ENCODE results near the gene EPG5. TPM values are rescaled to one million over a fixed set of nuclear protein-coding genes. Genes with fewer than 3 reads are reported as not detected.

EPG5 gene
- polyA plus RNA-seq, 1 donor from 2014 or later, result 18.0 TPM

DNA sequence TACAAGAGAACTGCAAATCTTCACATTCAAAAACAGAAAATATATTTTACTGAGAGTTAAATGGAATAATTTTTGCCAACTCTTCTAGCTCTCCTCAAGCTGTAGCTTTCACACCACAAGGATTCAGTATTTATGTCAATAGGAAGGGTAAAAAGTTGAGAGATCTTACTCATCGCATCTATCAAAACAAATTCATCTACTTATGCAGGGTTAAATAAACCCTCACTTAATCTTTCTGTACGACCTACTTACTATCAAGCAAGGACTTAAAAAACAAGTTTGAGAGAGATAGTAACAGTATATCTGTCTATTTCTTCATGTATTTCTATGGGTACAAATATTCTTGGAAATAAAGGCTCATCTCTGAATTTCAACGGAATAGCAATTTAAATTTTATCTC is 106.2 kb downstream of the EPG5 start:
- no peak overlapping the region for H2AFZ ChIP-seq (ENCODE audit: low read depth, low read length)
- peaks cover 5% of the 10 kb centered on the region for H3K9me3 ChIP-seq (ENCODE audit: low read length)
- no peak overlapping the region for H3K4me3 ChIP-seq (ENCODE audit: low read length)
- no peak overlapping the region for H3K4me2 ChIP-seq (ENCODE audit: low read length)
- TF ChIP-seq POLR2AphosphoS5 (IDR thresholded peaks at IDR 0.05) (no peak), MXI1 (conservative IDR thresholded peaks at IDR 0.05; ENCODE audit: poor library complexity, severe bottlenecking) (no peak), RAD21 (conservative IDR thresholded peaks at IDR 0.05) (no peak), EP300 (conservative IDR thresholded peaks at IDR 0.05; ENCODE audit: poor library complexity, severe bottlenecking) (no peak), TAF1 (IDR thresholded peaks at IDR 0.05; ENCODE audit: low read depth) (no peak), EZH2 (IDR thresholded peaks at IDR 0.05; ENCODE audit: borderline replicate concordance, insufficient read depth, low read length, poor library complexity, severe bottlenecking) (no peak), SMC3 (conservative IDR thresholded peaks at IDR 0.05; ENCODE audit: poor library complexity) (no peak)
- TF ChIP-seq, protein P1, sequence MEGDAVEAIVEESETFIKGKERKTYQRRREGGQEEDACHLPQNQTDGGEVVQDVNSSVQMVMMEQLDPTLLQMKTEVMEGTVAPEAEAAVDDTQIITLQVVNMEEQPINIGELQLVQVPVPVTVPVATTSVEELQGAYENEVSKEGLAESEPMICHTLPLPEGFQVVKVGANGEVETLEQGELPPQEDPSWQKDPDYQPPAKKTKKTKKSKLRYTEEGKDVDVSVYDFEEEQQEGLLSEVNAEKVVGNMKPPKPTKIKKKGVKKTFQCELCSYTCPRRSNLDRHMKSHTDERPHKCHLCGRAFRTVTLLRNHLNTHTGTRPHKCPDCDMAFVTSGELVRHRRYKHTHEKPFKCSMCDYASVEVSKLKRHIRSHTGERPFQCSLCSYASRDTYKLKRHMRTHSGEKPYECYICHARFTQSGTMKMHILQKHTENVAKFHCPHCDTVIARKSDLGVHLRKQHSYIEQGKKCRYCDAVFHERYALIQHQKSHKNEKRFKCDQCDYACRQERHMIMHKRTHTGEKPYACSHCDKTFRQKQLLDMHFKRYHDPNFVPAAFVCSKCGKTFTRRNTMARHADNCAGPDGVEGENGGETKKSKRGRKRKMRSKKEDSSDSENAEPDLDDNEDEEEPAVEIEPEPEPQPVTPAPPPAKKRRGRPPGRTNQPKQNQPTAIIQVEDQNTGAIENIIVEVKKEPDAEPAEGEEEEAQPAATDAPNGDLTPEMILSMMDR (IDR thresholded peaks at IDR 0.05; ENCODE audit: poor library complexity, severe bottlenecking), result no peak
- TF ChIP-seq, protein P2, sequence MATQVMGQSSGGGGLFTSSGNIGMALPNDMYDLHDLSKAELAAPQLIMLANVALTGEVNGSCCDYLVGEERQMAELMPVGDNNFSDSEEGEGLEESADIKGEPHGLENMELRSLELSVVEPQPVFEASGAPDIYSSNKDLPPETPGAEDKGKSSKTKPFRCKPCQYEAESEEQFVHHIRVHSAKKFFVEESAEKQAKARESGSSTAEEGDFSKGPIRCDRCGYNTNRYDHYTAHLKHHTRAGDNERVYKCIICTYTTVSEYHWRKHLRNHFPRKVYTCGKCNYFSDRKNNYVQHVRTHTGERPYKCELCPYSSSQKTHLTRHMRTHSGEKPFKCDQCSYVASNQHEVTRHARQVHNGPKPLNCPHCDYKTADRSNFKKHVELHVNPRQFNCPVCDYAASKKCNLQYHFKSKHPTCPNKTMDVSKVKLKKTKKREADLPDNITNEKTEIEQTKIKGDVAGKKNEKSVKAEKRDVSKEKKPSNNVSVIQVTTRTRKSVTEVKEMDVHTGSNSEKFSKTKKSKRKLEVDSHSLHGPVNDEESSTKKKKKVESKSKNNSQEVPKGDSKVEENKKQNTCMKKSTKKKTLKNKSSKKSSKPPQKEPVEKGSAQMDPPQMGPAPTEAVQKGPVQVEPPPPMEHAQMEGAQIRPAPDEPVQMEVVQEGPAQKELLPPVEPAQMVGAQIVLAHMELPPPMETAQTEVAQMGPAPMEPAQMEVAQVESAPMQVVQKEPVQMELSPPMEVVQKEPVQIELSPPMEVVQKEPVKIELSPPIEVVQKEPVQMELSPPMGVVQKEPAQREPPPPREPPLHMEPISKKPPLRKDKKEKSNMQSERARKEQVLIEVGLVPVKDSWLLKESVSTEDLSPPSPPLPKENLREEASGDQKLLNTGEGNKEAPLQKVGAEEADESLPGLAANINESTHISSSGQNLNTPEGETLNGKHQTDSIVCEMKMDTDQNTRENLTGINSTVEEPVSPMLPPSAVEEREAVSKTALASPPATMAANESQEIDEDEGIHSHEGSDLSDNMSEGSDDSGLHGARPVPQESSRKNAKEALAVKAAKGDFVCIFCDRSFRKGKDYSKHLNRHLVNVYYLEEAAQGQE (IDR thresholded peaks at IDR 0.05; ENCODE audit: borderline replicate concordance), result no peak
- no peaks in the 10 kb centered on the region for H3K9me2 ChIP-seq (ENCODE audit: insufficient read depth, low read length)
- H3K79me2 ChIP-seq (replicated peaks; ENCODE audit: insufficient read depth, low read length), result no peaks in the 10 kb centered on the region
- H3F3A ChIP-seq (ENCODE audit: insufficient read depth, low read length, poor library complexity, severe bottlenecking), result no peaks in the 10 kb centered on the region
- peaks cover 18% of the 10 kb centered on the region for H3K36me3 ChIP-seq (ENCODE audit: insufficient read depth, low read length)
- H3K9ac ChIP-seq (ENCODE audit: low read length), result no peak overlapping the region
- no peaks in the 10 kb centered on the region for H4K20me1 ChIP-seq (ENCODE audit: insufficient read depth)
- H3K27ac ChIP-seq (ENCODE audit: low read length), result no peak overlapping the region
- H3K27me3 ChIP-seq (ENCODE audit: insufficient read depth, low read depth, low read length), result no peaks in the 10 kb centered on the region

- Histone ChIP-seq H3K4me2 (ENCODE audit: low read length) (no peak overlapping the region), H3K4me3 (ENCODE audit: low read length) (no peak overlapping the region), H3K27me3 (ENCODE audit: insufficient read depth, low read depth, low read length) (no peaks in the 10 kb centered on the region), H2AFZ (ENCODE audit: low read depth, low read length) (no peak overlapping the region), H3K36me3 (ENCODE audit: insufficient read depth, low read length) (peaks cover 17% of the 10 kb centered on the region), H3K9ac (ENCODE audit: low read length) (no peak overlapping the region), H3K9me3 (ENCODE audit: low read length) (peaks cover 5% of the 10 kb centered on the region), H4K20me1 (ENCODE audit: insufficient read depth) (no peaks in the 10 kb centered on the region), H3K27ac (ENCODE audit: low read length) (no peak overlapping the region), H3K9me2 (ENCODE audit: insufficient read depth, low read length) (no peaks in the 10 kb centered on the region), H3F3A (ENCODE audit: insufficient read depth, low read length, poor library complexity, severe bottlenecking) (no peaks in the 10 kb centered on the region), H3K79me2 (replicated peaks; ENCODE audit: insufficient read depth, low read length) (no peaks in the 10 kb centered on the region)
- TF ChIP-seq RAD21 (conservative IDR thresholded peaks at IDR 0.05) (no peak), TAF1 (IDR thresholded peaks at IDR 0.05; ENCODE audit: low read depth) (no peak), SMC3 (conservative IDR thresholded peaks at IDR 0.05; ENCODE audit: poor library complexity) (no peak), MXI1 (conservative IDR thresholded peaks at IDR 0.05; ENCODE audit: poor library complexity, severe bottlenecking) (no peak), EP300 (conservative IDR thresholded peaks at IDR 0.05; ENCODE audit: poor library complexity, severe bottlenecking) (no peak), EZH2 (IDR thresholded peaks at IDR 0.05; ENCODE audit: borderline replicate concordance, insufficient read depth, low read length, poor library complexity, severe bottlenecking) (no peak), POLR2AphosphoS5 (IDR thresholded peaks at IDR 0.05) (no peak)
- TF ChIP-seq, protein P2 (IDR thresholded peaks at IDR 0.05; ENCODE audit: borderline replicate concordance), result no peak
- TF ChIP-seq, protein P1 (IDR thresholded peaks at IDR 0.05; ENCODE audit: poor library complexity, severe bottlenecking), result no peak
These were observed 106.6 kb downstream of the EPG5 start for GRCh38 chr18:45860492-45860891.
